HepG2 (cell line): ENCODE data around the gene VAPA.

ENCODE experiments used
- ZNF24 ChIP-seq: fragments of 450-650 bp; IDR thresholded peaks from 2 replicates; pipeline ENCODE4 v1.6.1; 2017; ENCODE audit warnings: antibody characterized with exemption, mild to moderate bottlenecking
- ZNF570 ChIP-seq: sonication (generic); formaldehyde crosslinking; IDR thresholded peaks from 2 replicates; pipeline ENCODE4 v1.4.0; 2020; ENCODE audit warnings: mild to moderate bottlenecking, missing genetic modification reagents, borderline replicate concordance
- ZSCAN29 ChIP-seq: sonication (generic); formaldehyde crosslinking; conservative IDR thresholded peaks from 2 replicates; pipeline ENCODE4 v1.4.0; 2020; ENCODE audit warnings: mild to moderate bottlenecking, missing genetic modification reagents
- TF ChIP-seq, protein P1 (sequence below): sonication (generic); formaldehyde crosslinking; IDR thresholded peaks from 2 replicates; pipeline ENCODE4 v1.8.1; 2023; ENCODE audit warnings: missing genetic modification reagents, inconsistent platforms, borderline replicate concordance
- TF ChIP-seq, protein P2 (sequence below): sonication (generic); formaldehyde crosslinking; IDR thresholded peaks from 2 replicates; pipeline ENCODE4 v1.4.0; 2020; ENCODE audit warnings: low read depth, missing genetic modification reagents
- TF ChIP-seq, protein P3 (sequence below), 2 experiments: sonication (generic) in 1 of 2; formaldehyde crosslinking in 1 of 2; IDR thresholded peaks; 2 replicates each; pipeline versions ENCODE4 v1.4.0 to v1.6.1; 2018 to 2020; ENCODE audit warnings: missing genetic modification reagents in 2 of 2, borderline replicate concordance in 1 of 2, low read depth in 1 of 2, mild to moderate bottlenecking in 1 of 2, missing biosample characterization in 1 of 2

DNA sequence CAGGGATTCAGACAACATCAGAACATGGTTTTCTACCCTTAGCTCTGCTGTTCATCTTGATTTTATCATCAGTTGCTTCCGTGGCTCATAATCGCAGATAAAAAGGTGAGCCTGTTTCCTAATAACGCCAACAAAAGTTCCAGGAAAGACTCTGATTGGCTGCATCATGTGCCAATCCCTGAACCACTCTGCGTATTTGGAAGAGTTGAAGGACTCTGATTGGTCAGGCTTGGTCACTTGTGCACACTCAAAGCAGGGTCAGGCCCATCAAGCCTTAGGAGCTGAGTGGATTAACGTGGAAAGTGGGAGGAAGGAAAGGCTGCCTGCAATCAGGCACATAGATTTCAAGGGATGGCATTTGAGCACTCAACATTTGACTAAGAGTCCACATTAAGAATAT, 16.7 kb upstream of the VAPA start:
- TF ChIP-seq, protein P1, sequence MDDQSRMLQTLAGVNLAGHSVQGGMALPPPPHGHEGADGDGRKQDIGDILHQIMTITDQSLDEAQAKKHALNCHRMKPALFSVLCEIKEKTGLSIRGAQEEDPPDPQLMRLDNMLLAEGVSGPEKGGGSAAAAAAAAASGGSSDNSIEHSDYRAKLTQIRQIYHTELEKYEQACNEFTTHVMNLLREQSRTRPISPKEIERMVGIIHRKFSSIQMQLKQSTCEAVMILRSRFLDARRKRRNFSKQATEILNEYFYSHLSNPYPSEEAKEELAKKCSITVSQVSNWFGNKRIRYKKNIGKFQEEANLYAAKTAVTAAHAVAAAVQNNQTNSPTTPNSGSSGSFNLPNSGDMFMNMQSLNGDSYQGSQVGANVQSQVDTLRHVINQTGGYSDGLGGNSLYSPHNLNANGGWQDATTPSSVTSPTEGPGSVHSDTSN (CRISPR knock-in tag): no peak
- TF ChIP-seq ZSCAN29 (no peak), ZNF24 (no peak), ZNF570 (no peak)
- TF ChIP-seq, protein P2, sequence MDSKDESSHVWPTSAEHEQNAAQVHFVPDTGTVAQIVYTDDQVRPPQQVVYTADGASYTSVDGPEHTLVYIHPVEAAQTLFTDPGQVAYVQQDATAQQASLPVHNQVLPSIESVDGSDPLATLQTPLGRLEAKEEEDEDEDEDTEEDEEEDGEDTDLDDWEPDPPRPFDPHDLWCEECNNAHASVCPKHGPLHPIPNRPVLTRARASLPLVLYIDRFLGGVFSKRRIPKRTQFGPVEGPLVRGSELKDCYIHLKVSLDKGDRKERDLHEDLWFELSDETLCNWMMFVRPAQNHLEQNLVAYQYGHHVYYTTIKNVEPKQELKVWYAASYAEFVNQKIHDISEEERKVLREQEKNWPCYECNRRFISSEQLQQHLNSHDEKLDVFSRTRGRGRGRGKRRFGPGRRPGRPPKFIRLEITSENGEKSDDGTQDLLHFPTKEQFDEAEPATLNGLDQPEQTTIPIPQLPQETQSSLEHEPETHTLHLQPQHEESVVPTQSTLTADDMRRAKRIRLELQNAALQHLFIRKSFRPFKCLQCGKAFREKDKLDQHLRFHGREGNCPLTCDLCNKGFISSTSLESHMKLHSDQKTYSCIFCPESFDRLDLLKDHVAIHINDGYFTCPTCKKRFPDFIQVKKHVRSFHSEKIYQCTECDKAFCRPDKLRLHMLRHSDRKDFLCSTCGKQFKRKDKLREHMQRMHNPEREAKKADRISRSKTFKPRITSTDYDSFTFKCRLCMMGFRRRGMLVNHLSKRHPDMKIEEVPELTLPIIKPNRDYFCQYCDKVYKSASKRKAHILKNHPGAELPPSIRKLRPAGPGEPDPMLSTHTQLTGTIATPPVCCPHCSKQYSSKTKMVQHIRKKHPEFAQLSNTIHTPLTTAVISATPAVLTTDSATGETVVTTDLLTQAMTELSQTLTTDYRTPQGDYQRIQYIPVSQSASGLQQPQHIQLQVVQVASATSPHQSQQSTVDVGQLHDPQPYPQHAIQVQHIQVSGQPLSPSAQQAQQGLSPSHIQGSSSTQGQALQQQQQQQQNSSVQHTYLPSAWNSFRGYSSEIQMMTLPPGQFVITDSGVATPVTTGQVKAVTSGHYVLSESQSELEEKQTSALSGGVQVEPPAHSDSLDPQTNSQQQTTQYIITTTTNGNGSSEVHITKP (CRISPR knock-in tag): no peak
- TF ChIP-seq, protein P3, sequence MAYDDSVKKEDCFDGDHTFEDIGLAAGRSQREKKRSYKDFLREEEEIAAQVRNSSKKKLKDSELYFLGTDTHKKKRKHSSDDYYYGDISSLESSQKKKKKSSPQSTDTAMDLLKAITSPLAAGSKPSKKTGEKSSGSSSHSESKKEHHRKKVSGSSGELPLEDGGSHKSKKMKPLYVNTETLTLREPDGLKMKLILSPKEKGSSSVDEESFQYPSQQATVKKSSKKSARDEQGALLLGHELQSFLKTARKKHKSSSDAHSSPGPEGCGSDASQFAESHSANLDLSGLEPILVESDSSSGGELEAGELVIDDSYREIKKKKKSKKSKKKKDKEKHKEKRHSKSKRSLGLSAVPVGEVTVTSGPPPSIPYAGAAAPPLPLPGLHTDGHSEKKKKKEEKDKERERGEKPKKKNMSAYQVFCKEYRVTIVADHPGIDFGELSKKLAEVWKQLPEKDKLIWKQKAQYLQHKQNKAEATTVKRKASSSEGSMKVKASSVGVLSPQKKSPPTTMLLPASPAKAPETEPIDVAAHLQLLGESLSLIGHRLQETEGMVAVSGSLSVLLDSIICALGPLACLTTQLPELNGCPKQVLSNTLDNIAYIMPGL (CRISPR knock-in tag; IDR thresholded peaks at IDR 0.05; ENCODE audit: borderline replicate concordance in 1 of 2, low read depth in 1 of 2): no peak
